Measurements from ENCODE around the gene YIPF2. TPM values are rescaled to one million over a fixed set of nuclear protein-coding genes. Genes with fewer than 3 reads are reported as not detected.

The YIPF2 gene
- total RNA-seq, 2 experiments from 2014 or later: 22.3 to 24.0 TPM

- Mint-ChIP-seq H3K27ac (no peak overlapping the region), H3K27me3 (no peaks in the 10 kb centered on the region), H3K4me3 (no peak overlapping the region), H3K9me3 (no peaks in the 10 kb centered on the region), H3K36me3 (peaks cover 2% of the 10 kb centered on the region), H3K4me1 (no peaks in the 10 kb centered on the region)
- no peak for DNase-seq
Observed at GRCh38 chr19:10921199-10921909, 7.1 kb downstream of the YIPF2 start.

GRCh38 chr19:10920781-10921180, 7.7 kb downstream of the YIPF2 start:
- Mint-ChIP-seq H3K36me3 (peaks cover 2% of the 10 kb centered on the region), H3K27me3 (no peaks in the 10 kb centered on the region), H3K9me3 (no peaks in the 10 kb centered on the region), H3K4me3 (no peak overlapping the region), H3K27ac (no peak overlapping the region), H3K4me1 (no peaks in the 10 kb centered on the region)
- no peak for DNase-seq

GRCh38 chr19:10920288-10920655, 8.2 kb downstream of the YIPF2 start:
- Mint-ChIP-seq H3K9me3 (no peaks in the 10 kb centered on the region), H3K4me3 (no peak overlapping the region), H3K4me1 (no peaks in the 10 kb centered on the region), H3K36me3 (peaks cover 2% of the 10 kb centered on the region), H3K27ac (no peak overlapping the region), H3K27me3 (no peaks in the 10 kb centered on the region)
- DNase-seq: no peak

- DNase-seq: no peak
- Mint-ChIP-seq H3K27ac (no peak overlapping the region), H3K27me3 (no peaks in the 10 kb centered on the region), H3K9me3 (no peaks in the 10 kb centered on the region), H3K4me3 (no peak overlapping the region), H3K4me1 (no peaks in the 10 kb centered on the region), H3K36me3 (peaks cover 2% of the 10 kb centered on the region)
Observed at GRCh38 chr19:10919352-10920287, 8.8 kb downstream of the YIPF2 start.

- no peak overlapping the region for H3K4me3 Mint-ChIP-seq
- H3K27me3 Mint-ChIP-seq: no peaks in the 10 kb centered on the region
- DNase-seq: no peak
- H3K27ac Mint-ChIP-seq: no peak overlapping the region
- peaks cover 2% of the 10 kb centered on the region for H3K36me3 Mint-ChIP-seq
- no peaks in the 10 kb centered on the region for H3K4me1 Mint-ChIP-seq
- no peaks in the 10 kb centered on the region for H3K9me3 Mint-ChIP-seq
Observed at GRCh38 chr19:10918359-10918758, 10.1 kb downstream of the YIPF2 start.

- Mint-ChIP-seq H3K27ac (no peak overlapping the region), H3K9me3 (no peaks in the 10 kb centered on the region), H3K4me1 (no peaks in the 10 kb centered on the region), H3K4me3 (no peak overlapping the region), H3K36me3 (peaks cover 2% of the 10 kb centered on the region), H3K27me3 (no peaks in the 10 kb centered on the region)
- no peak for DNase-seq
Observed at GRCh38 chr19:10916602-10917001, 11.8 kb downstream of the YIPF2 start.

GRCh38 chr19:10915130-10916091, 13.0 kb downstream of the YIPF2 start:
- H3K4me1 Mint-ChIP-seq: no peaks in the 10 kb centered on the region
- no peak overlapping the region for H3K27ac Mint-ChIP-seq
- H3K9me3 Mint-ChIP-seq: no peaks in the 10 kb centered on the region
- no peaks in the 10 kb centered on the region for H3K36me3 Mint-ChIP-seq
- no peak for DNase-seq
- H3K4me3 Mint-ChIP-seq: no peak overlapping the region
- no peaks in the 10 kb centered on the region for H3K27me3 Mint-ChIP-seq

- Mint-ChIP-seq H3K4me3 (no peak overlapping the region), H3K36me3 (peaks cover 2% of the 10 kb centered on the region)
Observed at GRCh38 chr19:10913716-10914340, 14.6 kb downstream of the YIPF2 start.

GRCh38 chr19:10912619-10913018, 15.8 kb downstream of the YIPF2 start:
- Mint-ChIP-seq H3K9me3 (no peaks in the 10 kb centered on the region), H3K27ac (no peak overlapping the region), H3K4me1 (no peaks in the 10 kb centered on the region), H3K27me3 (no peaks in the 10 kb centered on the region), H3K4me3 (no peak overlapping the region), H3K36me3 (peaks cover 2% of the 10 kb centered on the region)
- no peak for DNase-seq

More at GRCh38 chr19:10913716-10914340, 14.6 kb downstream of the YIPF2 start:
- no peak for DNase-seq
- Mint-ChIP-seq H3K9me3 (no peaks in the 10 kb centered on the region), H3K4me1 (no peaks in the 10 kb centered on the region), H3K27ac (no peak overlapping the region), H3K27me3 (no peaks in the 10 kb centered on the region)

GRCh38 chr19:10911579-10912363, 16.7 kb downstream of the YIPF2 start:
- no peaks in the 10 kb centered on the region for H3K9me3 Mint-ChIP-seq
- H3K4me1 Mint-ChIP-seq: no peaks in the 10 kb centered on the region
- no peak for DNase-seq
- H3K27ac Mint-ChIP-seq: no peak overlapping the region
- peaks cover 2% of the 10 kb centered on the region for H3K36me3 Mint-ChIP-seq
- no peaks in the 10 kb centered on the region for H3K27me3 Mint-ChIP-seq
- no peak overlapping the region for H3K4me3 Mint-ChIP-seq

- no peak overlapping the region for H3K27ac Mint-ChIP-seq
- H3K4me1 Mint-ChIP-seq: no peaks in the 10 kb centered on the region
- H3K27me3 Mint-ChIP-seq: no peaks in the 10 kb centered on the region
- no peak overlapping the region for H3K4me3 Mint-ChIP-seq
- H3K9me3 Mint-ChIP-seq: no peaks in the 10 kb centered on the region
- no peak for DNase-seq
- H3K36me3 Mint-ChIP-seq: peaks cover 2% of the 10 kb centered on the region
Observed at GRCh38 chr19:10908380-10908960, 20.0 kb downstream of the YIPF2 start.

GRCh38 chr19:10907925-10908324, 20.5 kb downstream of the YIPF2 start:
- H3K9me3 Mint-ChIP-seq: peaks cover 1% of the 10 kb centered on the region
- peaks cover 7% of the 10 kb centered on the region for H3K36me3 Mint-ChIP-seq
- no peak overlapping the region for H3K27ac Mint-ChIP-seq
- no peak overlapping the region for H3K4me3 Mint-ChIP-seq
- no peak for DNase-seq
- no peaks in the 10 kb centered on the region for H3K4me1 Mint-ChIP-seq
- no peaks in the 10 kb centered on the region for H3K27me3 Mint-ChIP-seq

- Mint-ChIP-seq H3K4me3 (no peak overlapping the region), H3K9me3 (peaks cover 3% of the 10 kb centered on the region), H3K27me3 (no peaks in the 10 kb centered on the region), H3K27ac (no peak overlapping the region), H3K36me3 (peaks cover 16% of the 10 kb centered on the region), H3K4me1 (peaks cover 7% of the 10 kb centered on the region)
- no peak for DNase-seq
Observed at GRCh38 chr19:10899151-10899653, 29.2 kb downstream of the YIPF2 start.
